Inflammatory macrophage treated with lipopolysaccharide for 1 hour (primary cell): ENCODE measurements around the gene REEP1.

Experiments used
- DNase-seq, 2 donors: peaks; one replicate each; pipeline ENCODE4 v3.0.0-alpha.2; 2020 to 2022

Gene REEP1, protein sequence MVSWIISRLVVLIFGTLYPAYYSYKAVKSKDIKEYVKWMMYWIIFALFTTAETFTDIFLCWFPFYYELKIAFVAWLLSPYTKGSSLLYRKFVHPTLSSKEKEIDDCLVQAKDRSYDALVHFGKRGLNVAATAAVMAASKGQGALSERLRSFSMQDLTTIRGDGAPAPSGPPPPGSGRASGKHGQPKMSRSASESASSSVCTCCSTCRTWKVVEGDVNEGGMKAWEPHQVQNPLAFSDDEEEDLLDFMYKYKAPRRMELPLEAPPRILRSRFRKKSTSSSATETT

DNA sequence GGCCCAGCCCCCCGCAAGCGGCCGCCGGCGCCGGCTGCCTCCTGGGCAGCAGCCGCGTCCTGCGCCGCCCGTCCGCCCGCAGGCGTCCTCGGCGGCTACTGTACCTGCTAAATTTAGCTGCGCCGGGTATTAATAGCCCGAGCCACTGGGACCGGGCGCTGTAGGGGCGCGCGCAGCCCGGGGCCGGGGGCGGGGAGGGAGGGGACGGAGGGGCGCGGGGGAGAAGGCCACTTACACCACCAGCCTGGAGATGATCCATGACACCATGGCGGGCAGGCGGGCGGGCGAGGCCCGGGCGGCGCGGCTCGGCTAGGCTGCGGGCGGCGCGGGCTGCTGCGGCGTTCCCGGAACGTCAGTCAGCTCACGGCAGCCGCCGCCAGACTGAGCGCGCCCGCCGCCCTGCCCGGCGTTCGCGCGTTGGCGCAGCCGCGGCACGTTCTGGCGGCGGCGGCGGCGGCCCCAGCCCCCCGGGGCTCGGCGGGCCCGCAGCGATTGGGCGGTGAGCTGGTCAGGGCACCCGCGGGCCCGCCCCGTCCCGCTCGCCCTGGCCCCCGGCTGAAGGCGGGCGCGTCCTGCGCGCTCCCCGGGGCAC, at the start of gene REEP1:
Gene REEP1 (minus strand): TSS at position 383 of the 592 bp plus-strand sequence. CDS start 116 bp downstream, at position 267.
- DNase-seq: peak in 1 of 2 donors; percentile 10

DNA sequence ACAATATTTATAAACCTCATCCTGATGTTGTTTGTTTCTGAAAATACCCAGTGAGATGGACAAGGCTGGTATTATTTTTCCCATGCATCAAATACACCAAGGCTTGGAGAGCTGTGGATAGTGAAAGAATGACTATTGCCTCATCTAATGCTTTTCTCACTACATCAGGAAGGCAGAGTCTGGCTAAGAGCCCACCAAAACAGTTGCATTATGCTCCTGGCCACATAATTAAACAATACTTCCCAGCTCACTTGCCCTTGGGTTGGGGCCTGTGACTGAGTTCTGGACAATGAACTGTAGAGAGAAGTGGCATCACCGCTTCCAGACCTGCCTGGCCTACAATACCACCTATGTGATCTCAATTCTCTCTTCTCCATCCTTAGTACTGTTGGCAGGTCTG, 46.4 kb upstream of the REEP1 start:
- no peak for DNase-seq

DNA sequence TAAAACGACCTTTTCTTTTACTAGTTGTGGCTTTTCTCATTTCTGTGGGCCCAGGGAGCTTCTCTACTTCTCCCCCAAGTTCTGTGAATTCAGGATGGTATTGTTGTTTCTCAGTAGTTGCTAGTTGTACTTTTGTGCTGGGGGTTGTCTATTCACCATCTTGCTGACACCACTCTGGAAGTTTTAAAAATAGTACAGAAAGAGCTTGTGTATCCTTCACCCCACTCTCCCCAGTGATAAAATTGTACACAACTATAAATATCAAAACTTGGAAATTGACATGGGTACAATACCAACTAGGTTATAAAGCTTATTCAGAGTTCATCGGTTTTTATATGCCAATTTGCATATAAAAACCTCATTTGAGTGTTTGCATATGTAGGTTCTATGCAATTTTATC, 45.3 kb upstream of the REEP1 start:
- no peak for DNase-seq

DNA sequence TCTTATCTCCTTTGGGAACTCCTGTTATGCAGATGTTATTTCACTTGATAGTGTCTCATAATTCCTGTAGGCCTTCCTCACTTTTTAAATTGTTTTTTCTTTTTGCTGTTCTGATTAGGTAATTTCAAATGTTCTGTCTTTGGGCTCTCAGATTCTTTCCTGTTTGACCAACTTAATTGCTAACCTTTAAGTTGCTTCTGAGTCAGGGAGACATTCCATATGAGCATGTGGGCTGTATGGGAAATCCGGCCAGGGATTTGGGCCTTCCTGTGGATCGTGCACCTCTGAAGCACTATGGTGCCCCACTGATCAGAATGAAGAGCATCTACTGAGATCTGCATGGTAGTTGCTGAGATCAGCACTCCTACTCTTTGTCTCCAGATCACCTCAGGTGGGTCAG, 44.7 kb upstream of the REEP1 start:
- no peak for DNase-seq

DNA sequence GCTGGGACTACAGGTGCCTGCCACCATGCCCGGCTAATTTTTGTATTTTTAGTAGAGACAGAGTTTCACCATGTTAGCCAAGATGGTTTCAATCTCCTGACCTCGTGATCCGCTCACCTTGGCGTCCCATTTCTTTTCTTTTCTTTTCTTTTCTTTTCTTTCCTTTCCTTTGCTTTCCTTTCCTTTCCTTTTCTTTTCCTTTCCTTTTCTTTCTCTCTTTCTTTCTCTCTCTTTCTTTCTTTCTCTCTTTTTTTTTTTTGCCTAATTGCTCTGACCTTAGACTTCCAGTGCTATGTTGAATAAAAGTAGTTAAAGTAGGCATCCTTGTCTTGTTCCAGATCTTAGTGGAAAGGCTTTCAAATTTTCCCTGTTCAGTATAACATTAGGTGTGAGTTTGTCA, 41.0 kb upstream of the REEP1 start:
- no peak for DNase-seq

DNA sequence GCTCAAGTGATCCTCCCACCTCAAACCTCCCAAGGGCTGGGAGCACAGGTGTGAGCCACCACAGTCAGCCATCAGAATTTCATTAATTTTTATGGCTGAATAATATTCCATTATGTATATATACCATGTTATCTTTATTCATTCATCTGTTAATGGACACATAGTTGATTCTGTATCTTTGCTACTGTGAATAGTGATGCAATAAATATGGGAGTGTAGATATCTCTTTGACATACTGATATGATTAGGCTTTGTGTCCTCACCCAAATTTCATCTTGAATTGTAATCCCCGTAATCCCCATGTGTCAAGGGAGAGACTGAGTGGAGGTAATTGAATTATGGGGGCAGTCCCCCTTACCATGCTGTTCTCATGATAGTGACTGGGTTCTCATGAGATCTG, 38.2 kb upstream of the REEP1 start:
- DNase-seq: no peak

DNA sequence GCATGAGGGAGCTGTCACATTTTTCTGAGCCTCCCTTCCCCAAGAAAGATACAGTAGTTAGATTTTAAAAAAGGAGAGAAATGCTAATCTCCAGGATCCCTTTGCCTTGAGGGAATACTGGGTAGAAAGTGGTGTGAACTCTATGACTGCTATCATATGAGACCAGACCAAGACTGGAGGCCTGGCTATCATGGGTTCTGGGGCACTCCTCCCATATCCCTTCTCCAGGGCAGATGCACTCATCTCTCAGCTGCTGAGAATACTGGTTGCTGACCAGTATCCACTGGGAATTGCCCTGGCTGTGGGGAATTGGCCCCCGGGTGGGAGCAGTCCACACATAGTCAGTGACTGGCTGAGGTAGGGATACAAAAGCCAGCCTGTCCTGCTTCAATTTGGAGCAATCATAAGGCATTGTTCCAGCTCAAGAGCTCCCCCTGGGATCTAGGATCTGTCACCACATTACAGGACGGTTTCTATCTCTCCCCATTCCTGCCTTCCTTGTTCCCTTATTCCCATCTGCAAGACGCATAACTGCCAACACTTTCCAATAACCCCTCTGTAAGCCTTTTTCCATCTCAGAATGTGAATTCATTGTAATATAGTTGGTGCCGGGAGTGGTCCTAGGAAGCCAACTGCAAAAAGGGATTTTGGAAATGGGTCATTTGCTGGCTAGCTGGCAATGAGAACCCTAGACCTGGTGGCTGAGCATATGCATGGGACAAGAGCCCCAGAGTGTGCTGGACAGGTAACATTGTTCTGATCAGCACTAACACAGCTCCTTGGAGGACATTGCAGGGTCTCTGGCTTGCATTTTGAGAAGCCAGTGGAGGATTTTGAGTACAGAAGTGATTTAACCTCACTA, 35.4 kb upstream of the REEP1 start:
- DNase-seq: peak; percentile 18 to 60

DNA sequence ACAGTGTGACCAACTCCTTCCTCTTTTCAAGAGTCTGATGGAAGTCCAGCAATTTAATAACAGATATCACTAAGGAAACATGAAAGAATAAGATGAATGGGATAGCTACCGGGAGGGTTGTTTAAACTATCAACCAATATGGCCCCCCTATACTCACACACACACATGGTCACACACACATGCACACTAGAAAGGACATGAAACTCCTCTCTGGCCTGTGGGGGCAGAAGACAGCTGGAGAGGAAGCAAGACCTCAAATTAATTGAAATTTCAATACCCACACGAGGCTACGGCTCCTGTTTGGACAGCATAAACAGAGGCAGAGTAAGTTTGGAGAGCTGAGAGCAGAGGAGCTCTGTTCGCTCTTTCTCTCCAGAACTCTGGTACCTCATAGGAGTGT, 34.7 kb upstream of the REEP1 start:
- no peak for DNase-seq

DNA sequence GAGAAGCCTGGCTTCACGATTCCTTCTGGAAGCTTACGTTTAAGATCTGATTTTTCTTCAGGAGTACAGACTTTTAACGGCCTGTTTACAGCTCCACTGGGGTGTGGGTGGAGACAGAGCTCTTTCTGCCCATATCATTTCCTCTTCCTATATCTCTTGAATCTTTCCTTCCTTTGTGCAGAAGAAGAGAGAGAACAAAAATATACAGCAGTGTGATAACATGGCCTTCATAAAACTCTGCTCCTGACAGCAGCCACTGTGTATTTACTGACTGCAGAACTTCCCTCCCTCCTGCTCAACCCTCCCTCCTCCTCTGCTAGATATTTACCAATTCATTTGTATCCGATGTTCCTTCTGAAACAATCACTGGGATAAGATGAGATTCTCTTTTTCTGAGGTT, 34.1 kb upstream of the REEP1 start:
- peak; percentile 3 to 7 for DNase-seq

DNA sequence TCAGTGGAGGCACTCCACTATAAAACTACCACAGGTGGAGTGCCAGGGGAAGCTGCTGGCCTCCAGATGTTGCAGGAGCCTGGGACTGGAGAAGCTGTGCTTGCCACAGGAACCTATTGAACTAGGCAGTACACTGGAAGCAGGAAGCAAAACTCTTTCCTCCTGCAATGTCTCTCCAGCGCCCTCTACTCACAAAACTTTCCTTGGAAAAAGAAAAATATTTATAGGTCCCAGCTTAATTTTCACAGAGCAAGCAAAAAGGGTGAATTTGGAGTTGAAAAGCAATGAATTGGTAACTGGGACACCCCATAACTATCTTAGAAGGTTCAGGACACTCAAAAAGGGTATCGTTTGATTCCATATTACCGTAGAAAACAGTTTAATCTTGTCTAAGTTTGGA, 33.2 kb upstream of the REEP1 start:
- no peak for DNase-seq

DNA sequence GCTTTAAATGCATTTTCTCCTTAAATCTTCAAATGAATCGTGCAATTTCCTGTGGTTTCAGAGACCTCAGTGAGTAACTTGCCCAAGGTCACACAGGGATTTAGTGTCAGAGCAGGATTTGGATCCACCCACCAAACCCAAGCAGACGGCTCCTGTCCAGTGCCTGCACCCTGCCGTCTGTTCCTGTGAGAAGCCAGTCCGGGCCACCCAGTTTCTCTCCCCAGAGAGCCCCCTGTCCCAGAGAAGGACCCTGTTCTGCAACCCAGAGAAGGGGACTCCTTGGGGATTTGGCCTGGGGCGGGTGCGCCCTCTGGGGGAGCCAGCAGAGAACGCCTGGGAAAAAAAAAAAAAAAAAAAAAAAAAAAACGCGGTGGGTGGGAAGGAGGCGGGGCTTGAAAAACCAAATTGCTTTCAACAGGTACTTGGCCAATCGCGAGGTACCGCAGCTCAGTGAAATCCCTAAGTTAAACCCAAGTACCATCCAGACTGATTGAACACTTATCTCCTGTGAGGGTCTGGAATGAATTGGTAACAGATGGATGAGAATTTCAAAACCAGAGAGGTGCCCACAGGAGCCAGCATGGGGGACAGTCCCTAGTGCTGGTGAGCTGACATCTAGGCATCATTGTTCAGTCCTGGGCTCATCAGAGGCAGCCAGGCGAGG, 30.9 kb upstream of the REEP1 start:
- peak; percentile 22 to 64 for DNase-seq

DNA sequence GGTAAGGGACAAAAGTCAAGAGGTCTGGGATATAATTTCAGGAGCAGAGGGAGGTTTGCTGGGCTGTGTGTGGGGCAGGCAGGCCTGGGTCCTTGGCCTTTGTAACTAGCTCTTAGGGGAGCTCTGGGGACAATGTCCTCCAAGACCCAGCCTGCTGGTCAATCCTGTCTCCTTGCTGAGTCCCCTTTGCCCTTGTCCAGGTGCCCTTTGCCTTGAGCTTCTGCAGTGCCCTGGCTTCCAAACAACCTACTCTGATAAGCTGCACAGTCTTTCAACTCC, 30.0 kb upstream of the REEP1 start:
- no peak for DNase-seq

DNA sequence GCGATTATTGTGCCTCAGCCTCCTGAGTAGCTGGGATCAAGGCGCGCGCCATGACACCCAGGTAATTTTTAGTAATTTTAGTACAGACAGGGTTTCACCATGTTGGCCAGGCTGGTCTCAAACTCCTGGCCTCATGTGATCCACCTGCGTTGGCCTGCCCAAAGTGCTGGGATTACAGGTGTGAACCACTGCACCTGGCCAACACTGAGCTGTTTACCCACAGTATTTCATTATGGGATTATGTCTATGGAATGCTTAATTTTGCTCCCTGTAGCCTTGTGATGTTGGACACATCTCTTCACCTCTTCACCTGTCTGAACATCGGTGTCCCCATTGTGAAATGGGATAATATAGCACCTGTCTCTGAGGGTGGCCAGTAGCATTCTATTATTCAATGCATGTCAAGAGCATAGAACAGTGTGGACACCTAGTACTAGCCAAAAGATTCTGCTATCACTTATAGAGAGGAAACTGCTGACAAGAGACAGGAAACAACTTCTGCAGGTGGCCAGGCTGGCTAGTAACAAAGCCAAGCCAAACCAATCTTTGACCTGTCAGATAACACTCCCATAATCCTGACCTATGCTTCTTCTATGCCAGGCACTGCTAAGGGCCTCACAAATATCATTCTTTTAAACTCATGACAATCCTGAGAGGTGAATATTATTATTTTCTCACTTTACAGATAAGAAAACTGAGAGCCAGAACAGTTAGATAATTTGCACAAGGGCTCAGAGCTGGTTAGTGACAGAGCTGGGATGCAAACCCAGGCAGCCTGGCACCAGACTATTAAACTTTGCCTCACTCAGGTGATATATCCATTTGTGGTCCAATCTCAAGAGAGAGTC, 29.4 kb upstream of the REEP1 start:
- DNase-seq: no peak

DNA sequence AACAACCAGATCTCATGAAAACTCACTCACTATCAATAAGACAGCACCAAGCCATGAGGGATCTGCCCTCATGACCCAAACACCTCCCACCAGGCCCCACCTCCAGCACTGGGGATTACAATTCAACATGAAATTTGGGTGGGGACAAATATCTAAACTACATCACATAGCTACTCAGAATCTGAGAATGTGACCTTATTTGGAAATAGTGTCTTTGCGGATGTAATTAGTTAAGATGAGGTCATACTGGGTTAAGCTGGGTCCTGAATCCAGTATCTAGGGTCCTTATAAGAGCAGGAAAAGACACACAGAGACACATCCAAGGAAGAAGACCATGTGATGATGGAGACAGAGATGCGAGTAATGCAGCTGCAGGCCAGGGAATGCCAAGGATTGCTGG, 27.5 kb upstream of the REEP1 start:
- no peak for DNase-seq

DNA sequence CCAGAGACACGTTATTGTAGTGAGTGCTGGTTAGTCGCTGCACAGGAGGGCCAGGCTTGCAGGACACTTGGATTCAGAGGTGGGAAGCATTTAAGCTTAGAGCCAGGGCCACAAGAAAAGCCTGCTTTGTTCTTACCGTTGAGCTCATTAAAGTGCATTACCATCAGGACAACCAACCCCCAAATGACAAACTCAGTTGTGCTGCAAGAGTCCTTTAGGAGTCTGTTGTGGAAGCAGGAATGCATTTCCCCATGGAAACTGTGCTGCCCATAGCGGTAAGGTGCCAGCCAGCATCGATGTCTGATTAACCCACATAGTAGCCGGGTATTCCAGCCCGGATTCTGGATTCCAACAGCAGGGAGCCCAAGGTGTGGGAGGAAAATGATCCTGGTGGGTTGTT, 23.4 kb upstream of the REEP1 start:
- no peak for DNase-seq

DNA sequence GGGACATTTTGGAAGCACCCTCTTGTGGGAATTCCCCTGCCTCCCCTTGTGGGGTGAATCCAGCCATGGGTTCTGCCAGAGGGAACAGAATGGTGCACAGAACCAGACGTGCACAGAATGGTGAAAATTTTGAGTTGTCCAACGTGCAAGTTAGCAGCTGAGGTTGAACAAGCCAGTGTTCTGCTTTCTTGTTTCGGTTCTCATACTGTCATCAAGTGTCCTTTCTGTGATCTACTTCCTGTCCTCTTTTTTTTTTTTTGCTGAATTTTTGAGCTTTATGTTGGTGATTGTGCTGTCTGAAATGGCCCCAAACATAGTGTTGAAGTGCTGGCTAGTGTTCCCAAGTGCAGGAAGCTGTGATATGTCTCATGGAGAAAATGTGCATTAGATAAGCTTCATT, 21.5 kb upstream of the REEP1 start:
- peak; percentile 74 for DNase-seq

DNA sequence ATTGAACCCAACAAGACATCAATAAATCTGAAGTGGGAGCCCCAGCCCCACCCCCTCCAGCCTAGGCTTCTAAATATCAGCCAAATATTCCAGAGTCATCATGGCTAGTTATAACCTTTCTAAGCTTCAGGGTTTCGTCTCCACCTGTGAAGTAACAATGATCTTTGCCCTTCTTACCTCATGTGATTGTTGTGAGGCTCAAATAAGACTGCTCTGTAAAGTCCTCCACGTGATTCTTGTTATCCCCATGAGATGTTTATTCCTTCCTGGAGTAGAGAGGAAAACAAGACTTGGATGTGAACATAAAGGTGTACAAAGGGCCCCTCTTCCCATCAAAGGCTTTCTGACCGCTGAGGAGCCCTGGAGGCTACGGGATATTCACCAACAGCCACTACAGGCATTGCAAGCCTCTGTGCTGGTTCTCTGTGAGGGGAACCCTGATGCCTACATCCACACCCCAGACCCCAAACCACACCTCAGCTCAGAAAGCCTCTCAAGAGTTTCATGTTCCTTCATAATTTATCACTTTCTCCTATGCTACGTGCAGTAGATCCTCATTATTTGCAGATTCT, 20.1 kb upstream of the REEP1 start:
- DNase-seq: no peak

DNA sequence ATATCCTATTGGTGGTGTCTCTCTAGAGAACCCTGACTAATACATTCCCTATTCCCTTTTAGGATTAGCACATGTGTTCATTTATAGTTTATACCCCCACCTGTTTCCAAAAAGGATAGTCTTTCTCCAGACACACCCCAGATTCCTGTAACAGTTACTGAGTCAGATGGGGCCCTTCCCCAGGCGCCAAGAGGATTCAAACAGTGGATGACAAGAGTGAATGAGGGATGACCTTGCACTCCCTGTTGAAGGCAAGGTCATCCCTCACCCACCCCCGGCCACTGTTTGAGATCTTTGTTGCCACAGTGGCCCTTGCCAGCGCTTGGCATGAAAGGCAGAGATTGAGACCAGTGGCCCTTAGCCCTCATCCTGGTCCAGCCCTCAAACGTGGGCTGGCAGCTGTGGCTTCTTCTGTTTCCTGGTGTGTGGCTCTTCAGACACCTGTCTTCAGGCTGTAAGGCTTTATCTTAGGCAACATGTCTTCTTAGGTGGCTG, 15.3 kb upstream of the REEP1 start:
- DNase-seq: no peak

DNA sequence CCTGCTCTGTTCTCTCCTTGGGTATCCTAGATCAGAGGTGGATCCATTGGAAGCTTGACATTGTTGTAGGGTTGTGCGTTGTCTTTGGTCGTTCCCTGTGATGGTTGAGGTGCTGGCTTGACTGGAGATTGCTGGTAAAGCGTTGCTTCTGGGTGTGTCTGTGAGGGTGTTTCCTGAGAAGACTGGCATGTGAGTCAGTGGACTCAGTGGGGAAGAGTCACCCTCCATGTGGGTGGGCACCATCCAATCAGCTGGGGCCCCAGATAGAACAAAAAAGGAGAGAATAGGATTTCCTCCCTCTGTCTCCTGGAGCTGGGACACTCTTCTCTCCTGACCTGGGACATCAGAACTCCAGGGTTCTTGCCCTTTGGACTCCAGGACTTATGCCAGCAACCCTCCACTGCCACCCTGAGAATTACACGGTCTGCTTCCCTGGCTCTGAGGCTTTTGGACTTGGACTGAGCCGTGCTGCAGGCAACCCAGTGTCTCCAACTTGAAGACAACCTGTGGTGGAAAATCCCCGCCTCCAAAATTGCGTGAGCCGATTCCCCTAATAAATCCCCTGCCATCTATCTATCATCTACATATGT, 14.8 kb upstream of the REEP1 start:
- no peak for DNase-seq

DNA sequence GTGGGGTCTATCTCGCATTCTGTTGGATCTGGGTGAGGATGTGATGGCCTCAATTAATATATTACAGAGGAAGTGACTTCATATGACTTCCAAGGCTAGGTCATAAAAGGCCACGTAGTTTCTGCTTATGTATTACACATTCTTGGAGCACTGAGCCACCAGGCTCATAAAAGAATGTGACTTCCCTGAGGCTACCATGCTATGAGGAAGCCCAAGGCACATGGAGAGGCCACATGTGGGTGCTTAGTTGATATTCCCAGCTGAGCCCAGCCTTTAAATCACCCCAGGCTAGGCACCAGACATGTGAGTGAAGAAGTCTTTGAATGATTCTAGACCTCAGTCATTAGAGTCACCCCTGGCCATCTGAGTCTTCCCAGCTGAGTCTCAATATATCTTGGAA, 13.3 kb upstream of the REEP1 start:
- no peak for DNase-seq

DNA sequence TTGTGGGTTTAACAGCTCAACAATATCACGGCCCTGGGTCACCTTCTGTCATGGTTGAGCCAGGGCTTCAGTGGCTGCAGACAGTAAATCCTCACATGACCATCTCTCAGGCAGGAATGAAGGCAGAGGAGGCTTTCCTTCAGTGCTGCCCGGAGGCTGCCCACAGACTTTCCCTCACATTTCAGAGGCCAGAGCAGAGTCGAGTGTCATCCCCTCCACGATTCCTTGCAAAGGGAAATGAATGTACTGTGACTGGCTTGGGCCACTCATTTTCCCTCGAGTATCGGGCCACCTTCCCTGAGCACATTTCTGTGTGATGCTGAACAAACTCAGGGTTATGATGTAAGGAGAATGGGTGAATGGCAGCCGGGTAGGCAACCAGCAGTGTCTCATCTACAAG, 10.0 kb upstream of the REEP1 start:
- DNase-seq: no peak
